BLaER1 treated with 17β-estradiol and CSF1 and Interleukin-3, amounts not matched to agents 10 nM and 100 nM (cell line): ENCODE results near the gene PRDM16.

ENCODE experiments used
- H3K27ac ChIP-seq, 11 experiments: shearing (Covaris generic); formaldehyde crosslinking; 2 replicates each; pipeline ENCODE4 v1.8.1; 2022
- H3K27me3 ChIP-seq, 11 experiments: shearing (Covaris generic); formaldehyde crosslinking; 2 replicates each; pipeline ENCODE4 v1.8.1; 2022
- H3K36me3 ChIP-seq, 11 experiments: shearing (Covaris generic); formaldehyde crosslinking; 2 replicates each; pipeline ENCODE4 v1.8.1; 2022
- H3K4me1 ChIP-seq, 10 experiments: shearing (Covaris generic); formaldehyde crosslinking; 2 replicates each; pipeline ENCODE4 v1.8.1; 2022
- H3K4me2 ChIP-seq, 11 experiments: shearing (Covaris generic); formaldehyde crosslinking; 2 replicates each; pipeline ENCODE4 v1.8.1; 2022
- H3K4me3 ChIP-seq, 10 experiments: shearing (Covaris generic); formaldehyde crosslinking; 2 replicates each; pipeline ENCODE4 v1.8.1; 2022
- H3K9ac ChIP-seq, 11 experiments: shearing (Covaris generic); formaldehyde crosslinking; 2 replicates each; pipeline ENCODE4 v1.8.1; 2022
- H3K9me3 ChIP-seq, 11 experiments: shearing (Covaris generic); formaldehyde crosslinking; replicated peaks in 1 of 11; 2 replicates each; pipeline ENCODE4 v1.8.1; 2022
- H4K20me1 ChIP-seq, 11 experiments: shearing (Covaris generic); formaldehyde crosslinking; 2 replicates each; pipeline ENCODE4 v1.8.1; 2022
- Cebpa-rat ChIP-seq, 11 experiments: shearing (Covaris generic); IDR thresholded peaks; 2 replicates each; pipeline ENCODE4 v1.8.1; 2022

Gene PRDM16

DNA sequence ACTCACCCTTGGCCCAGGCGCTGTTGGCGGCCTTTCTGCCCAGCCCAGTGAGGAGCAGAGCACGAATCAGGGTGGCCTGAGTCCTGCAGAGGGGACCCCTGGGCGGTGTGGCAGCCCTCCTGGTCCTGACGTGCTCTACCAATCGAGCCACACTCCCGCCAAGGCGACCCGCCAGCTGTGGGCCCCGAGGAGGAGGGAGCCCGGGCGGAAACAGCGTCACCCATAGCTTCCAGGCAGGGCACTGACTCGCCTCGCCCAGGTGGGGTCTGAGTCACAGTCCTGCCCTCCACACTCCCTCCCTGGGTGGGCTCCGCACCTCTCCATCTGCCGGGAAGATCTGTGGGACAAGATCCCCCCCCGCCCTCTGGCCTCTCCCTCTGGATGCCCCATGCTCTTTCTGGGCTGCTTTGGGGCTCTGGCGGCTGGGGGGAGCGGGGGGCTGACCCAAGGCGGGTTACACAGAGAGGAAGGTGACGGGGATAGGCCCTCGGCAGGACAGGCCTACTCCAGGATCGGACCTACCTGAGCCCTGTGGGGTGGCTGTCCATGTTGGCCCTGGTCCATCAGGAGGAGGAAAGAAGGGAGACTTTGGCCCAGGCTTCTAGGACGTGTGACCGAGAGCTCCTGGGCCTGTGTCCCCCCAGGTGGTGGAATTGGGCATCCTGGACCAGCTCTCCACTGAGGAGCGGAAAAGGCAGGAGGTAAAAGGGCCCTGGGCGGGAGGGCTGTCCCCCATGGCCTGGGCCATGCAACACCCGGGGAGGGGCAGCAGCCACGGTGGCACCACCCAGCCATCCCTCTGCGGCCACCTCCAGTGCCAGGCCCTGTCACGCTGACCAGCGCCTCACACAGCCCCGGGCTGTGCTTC, 399.5 kb downstream of the PRDM16 start:
- Histone ChIP-seq H3K27me3 (peaks cover 0 to 12% (median 0%) of the 10 kb centered on the region in 11 experiments; a peak in 2 of 22 replicates), H4K20me1 (peaks cover 0 to 31% (median 0%) of the 10 kb centered on the region in 11 experiments; a peak in 8 of 22 replicates), H3K4me3 (no peak overlapping the region), H3K4me1 (peaks cover 48 to 91% (median 82%) of the 10 kb centered on the region in 10 experiments), H3K4me2 (peak overlapping the region; percentile 26 to 93 (median 79); a peak in 21 of 22 replicates), H3K36me3 (no peaks in the 10 kb centered on the region), H3K27ac (peak overlapping the region in 1 of 11 experiments; percentile 34; a peak in 1 of 22 replicates), H3K9ac (peak overlapping the region in 4 of 11 experiments; percentile 14 to 32 (median 22); a peak in 2 of 22 replicates), H3K9me3 (no peaks in the 10 kb centered on the region)
- no peak for TF ChIP-seq Cebpa-rat (IDR thresholded peaks at IDR 0.05)

DNA sequence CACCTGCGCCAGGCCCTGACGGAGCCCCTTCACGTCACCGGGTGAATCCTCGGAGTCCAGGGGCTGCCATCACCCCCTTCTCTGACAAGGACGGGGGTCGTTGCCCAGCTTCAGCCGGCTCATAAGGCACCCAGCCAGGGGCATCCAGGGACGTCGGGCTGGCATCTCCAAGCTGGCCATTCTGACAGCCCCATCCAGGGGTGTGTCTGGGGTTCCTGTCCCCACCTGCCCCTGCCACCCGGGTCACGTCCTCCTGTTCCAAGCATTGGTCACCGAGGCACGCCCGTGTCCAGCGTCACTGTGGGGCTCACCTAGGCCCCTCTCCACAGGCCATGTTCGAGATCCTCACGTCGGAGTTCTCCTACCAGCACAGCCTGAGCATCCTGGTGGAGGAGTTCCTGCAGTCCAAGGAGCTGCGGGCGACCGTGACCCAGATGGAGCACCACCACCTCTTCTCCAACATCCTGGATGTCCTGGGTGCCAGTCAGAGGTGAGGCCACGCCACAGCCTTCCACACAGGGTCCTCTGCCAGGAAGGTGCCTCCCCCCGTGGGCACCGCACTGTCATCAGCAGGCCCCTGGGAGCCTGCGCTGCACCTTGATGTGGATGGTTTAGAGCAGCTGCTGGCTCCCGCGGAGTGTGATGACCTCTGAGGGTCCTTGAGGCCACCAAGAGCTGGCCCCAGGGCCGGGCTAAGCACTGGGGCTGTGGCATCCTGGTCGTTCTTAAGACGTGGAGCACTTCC, 400.3 kb downstream of the PRDM16 start:
- H3K4me1 ChIP-seq = peaks cover 48 to 91% (median 79%) of the 10 kb centered on the region in 10 experiments
- H3K4me2 ChIP-seq = peak overlapping the region in 7 of 11 experiments; percentile 33 to 93 (median 79); a peak in 11 of 22 replicates
- peaks cover 0 to 12% (median 0%) of the 10 kb centered on the region in 11 experiments; a peak in 2 of 22 replicates for H3K27me3 ChIP-seq

DNA sequence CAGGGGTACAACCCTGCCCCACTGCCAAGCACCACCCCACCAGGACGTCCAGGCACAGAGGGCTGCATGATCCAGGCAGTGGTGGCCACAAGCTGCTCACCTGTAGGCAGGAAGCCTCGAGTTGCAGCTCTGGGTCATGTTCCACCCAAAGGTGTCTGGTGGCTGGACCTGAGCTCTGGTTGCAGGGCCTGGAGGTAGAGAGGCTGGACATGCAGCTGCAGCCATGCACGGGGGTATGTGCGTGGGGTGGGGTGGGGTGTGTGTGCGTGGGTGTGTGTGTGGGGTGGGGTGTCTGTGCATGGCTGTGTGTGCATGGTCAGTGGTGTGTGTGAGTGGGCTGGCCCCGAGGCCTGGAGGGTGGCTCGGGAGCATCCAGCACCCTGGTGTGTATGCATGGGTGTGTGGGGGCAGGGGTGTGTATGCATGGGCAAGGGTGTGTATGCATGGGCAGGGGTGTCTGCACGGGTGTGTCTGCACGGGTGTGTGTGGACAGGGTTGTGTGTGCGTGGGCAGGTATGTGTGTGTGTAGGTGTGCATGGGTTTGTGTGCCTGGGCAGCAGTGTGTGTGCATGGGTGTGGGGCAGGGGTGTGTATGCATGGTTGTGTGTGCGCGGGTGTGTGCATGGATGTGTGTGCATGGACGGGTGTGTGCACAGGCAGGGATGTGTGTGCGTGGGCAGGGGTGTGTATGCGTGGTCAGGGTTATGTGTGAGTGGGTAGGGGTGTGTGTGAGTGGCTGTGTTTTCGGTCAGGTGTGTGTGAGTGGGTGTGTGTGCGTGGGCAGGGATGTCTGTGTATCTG, 401.0 kb downstream of the PRDM16 start:
- no peak overlapping the region for H3K4me3 ChIP-seq
- H3K27ac ChIP-seq = no peak overlapping the region
- no peak overlapping the region for H3K9ac ChIP-seq
- no peaks in the 10 kb centered on the region for H3K9me3 ChIP-seq
- H3K4me1 ChIP-seq = peaks cover 48 to 83% (median 73%) of the 10 kb centered on the region in 10 experiments
- H3K36me3 ChIP-seq = no peaks in the 10 kb centered on the region
- H3K4me2 ChIP-seq = peak overlapping the region; percentile 67 to 93 (median 85); a peak in 18 of 22 replicates
- H4K20me1 ChIP-seq = peaks cover 0 to 31% (median 0%) of the 10 kb centered on the region in 11 experiments; a peak in 8 of 22 replicates
- TF ChIP-seq Cebpa-rat (IDR thresholded peaks at IDR 0.05) = no peak
- peaks cover 0 to 12% (median 0%) of the 10 kb centered on the region in 11 experiments; a peak in 2 of 22 replicates for H3K27me3 ChIP-seq

More for the DNA sequence above, 400.3 kb downstream of the PRDM16 start:
- H3K9ac ChIP-seq = no peak overlapping the region
- peaks cover 0 to 31% (median 0%) of the 10 kb centered on the region in 11 experiments; a peak in 8 of 22 replicates for H4K20me1 ChIP-seq
- no peaks in the 10 kb centered on the region for H3K36me3 ChIP-seq
- H3K27ac ChIP-seq = no peak overlapping the region
- no peak overlapping the region for H3K4me3 ChIP-seq
- H3K9me3 ChIP-seq = no peaks in the 10 kb centered on the region
- TF ChIP-seq Cebpa-rat (IDR thresholded peaks at IDR 0.05) = no peak

DNA sequence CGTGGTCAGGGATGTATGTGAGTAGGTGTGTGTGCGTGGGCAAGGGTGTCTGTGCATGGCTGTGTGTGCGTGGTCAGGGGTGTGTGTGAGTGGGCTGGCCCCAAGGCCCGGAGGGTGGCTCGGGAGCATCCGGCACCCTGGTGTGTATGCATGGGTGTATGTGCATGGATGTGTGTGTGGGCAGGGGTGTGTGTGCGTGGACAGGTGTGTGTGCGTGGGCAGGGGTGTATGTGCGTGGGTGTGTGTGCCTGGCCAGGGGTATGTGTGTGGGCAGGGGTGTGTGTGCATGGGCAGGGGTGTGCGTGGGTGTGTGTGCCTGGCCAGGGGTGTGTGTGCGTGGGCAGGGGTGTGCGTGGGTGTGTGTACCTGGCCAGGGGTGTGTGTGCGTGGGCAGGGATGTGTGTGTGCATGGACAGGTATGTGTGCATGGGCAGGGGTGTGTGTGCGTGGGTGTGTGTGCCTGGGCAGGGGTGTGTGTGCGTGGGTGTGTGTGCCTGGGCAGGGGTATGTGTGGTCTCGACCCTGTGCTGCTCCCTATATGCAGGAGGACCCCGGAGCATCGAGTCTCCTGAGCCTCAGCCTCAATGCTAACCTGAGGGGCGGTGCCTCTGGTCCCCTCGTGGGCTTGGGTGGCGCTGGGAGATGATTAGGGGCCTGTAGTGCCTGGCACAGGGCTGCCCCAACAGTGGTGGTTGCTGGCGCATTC, 401.8 kb downstream of the PRDM16 start:
- H3K4me2 ChIP-seq = peak overlapping the region; percentile 67 to 88 (median 84)
- H3K9me3 ChIP-seq = no peaks in the 10 kb centered on the region
- peaks cover 43 to 76% (median 66%) of the 10 kb centered on the region in 10 experiments for H3K4me1 ChIP-seq
- H3K4me3 ChIP-seq = no peak overlapping the region
- no peak for TF ChIP-seq Cebpa-rat (IDR thresholded peaks at IDR 0.05)
- H4K20me1 ChIP-seq = peaks cover 0 to 31% (median 0%) of the 10 kb centered on the region in 11 experiments; a peak in 8 of 22 replicates
- H3K27ac ChIP-seq = peak overlapping the region in 5 of 11 experiments; percentile 32 to 70 (median 55); a peak in 6 of 22 replicates
- H3K27me3 ChIP-seq = peaks cover 0 to 12% (median 0%) of the 10 kb centered on the region in 11 experiments; a peak in 2 of 22 replicates
- H3K9ac ChIP-seq = peak overlapping the region in 6 of 11 experiments; percentile 13 to 61 (median 54); a peak in 7 of 22 replicates
- H3K36me3 ChIP-seq = no peaks in the 10 kb centered on the region

DNA sequence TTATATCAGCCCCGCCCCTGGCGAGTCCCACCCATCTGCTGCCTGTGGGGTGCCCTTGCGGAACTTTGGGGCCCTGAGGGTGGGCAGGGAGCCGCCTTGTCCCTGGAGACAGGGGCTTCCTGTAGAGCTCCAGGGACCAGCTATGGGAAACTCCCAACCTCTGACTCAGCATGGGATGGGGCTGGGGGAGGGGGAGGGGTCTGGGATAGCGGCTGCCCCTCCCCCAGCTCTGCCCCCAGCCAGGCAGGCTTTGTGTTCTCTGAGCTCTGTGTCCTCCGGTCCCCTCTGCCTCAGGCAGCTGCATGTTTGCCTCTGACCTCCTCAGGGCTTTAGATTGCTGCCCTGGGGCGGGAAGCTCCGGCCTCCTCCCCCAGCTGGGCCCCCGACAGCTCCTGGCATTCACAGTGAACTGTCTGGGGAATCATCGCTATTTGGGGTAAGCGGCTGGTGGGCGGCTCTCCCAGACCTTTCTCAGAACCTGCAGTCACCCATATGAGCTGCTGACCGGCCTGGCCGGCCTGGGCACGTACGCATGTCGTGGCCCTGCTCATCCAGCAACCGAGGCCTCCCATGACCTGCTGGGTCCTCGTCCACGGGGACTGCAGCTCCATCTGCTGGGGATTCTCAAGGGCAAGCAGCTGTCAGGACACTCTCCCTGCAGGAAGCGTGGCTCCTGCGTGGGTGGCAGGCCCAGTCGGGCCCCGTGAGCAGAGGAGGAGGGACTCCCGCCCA, 402.5 kb downstream of the PRDM16 start:
- no peak overlapping the region for H3K4me3 ChIP-seq
- no peak for TF ChIP-seq Cebpa-rat (IDR thresholded peaks at IDR 0.05)
- H3K9me3 ChIP-seq = no peaks in the 10 kb centered on the region
- peaks cover 36 to 68% (median 58%) of the 10 kb centered on the region in 10 experiments for H3K4me1 ChIP-seq
- peak overlapping the region; percentile 67 to 88 (median 84) for H3K4me2 ChIP-seq
- H3K27me3 ChIP-seq = peaks cover 0 to 7% (median 0%) of the 10 kb centered on the region in 11 experiments; a peak in 2 of 22 replicates
- peaks cover 0 to 27% (median 0%) of the 10 kb centered on the region in 11 experiments; a peak in 8 of 22 replicates for H4K20me1 ChIP-seq
- peak overlapping the region in 9 of 11 experiments; percentile 55 to 76 (median 66); a peak in 17 of 22 replicates for H3K27ac ChIP-seq
- peak overlapping the region in 10 of 11 experiments; percentile 13 to 62 (median 54); a peak in 15 of 22 replicates for H3K9ac ChIP-seq
- no peaks in the 10 kb centered on the region for H3K36me3 ChIP-seq

DNA sequence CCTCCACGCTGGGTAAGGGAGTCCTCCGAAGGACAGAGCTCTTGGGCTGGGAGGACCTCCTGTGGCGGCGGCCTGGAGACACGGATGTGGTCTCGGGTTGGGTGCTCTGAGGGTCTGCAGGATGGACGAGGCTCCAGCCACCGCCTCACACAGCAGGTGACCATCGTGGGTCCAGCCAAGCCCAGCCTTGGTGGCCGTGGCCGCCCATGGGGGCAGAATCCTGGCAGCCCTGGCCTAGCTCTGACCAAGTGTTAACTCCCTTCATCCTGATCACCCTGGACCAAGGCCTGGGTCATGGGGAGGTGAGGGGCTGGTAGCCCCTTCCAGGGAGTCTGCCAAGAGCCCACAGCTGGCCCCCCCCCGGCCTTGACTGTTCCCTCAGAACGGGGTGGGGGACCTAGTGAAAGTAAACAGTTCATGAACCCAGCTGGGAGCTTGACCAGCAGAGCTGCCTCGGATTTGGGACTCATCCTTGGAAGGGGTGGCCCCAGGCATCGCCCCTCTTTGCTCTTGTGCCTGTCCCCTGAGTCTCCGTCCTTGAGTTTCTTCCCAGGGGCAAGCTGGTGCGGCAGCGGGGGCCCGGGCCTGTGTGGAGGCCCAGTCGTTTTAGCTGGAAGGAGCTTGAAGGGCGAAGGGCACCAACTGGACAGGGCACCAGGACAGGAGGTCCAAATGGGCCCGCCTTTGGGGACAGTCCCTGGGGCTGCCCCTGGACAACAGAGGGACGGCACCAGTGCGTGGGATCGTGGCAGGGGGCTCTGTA, 403.3 kb downstream of the PRDM16 start:
- H4K20me1 ChIP-seq = peaks cover 0 to 20% (median under 1%) of the 10 kb centered on the region in 11 experiments; a peak in 6 of 22 replicates
- peaks cover 30 to 62% (median 51%) of the 10 kb centered on the region in 10 experiments for H3K4me1 ChIP-seq
- TF ChIP-seq Cebpa-rat (IDR thresholded peaks at IDR 0.05) = no peak
- H3K9me3 ChIP-seq = no peaks in the 10 kb centered on the region
- no peaks in the 10 kb centered on the region for H3K36me3 ChIP-seq
- H3K27ac ChIP-seq = peak overlapping the region in 9 of 11 experiments; percentile 55 to 76 (median 66); a peak in 15 of 22 replicates
- peak overlapping the region in 8 of 11 experiments; percentile 50 to 62 (median 57); a peak in 12 of 22 replicates for H3K9ac ChIP-seq
- peak overlapping the region; percentile 67 to 88 (median 84) for H3K4me2 ChIP-seq
- no peak overlapping the region for H3K4me3 ChIP-seq
- H3K27me3 ChIP-seq = peaks cover 0 to 2% (median under 1%) of the 10 kb centered on the region in 11 experiments; a peak in 13 of 22 replicates
